ENCODE results near the gene ARSI. TPM values are rescaled to one million over a fixed set of nuclear protein-coding genes. Genes with fewer than 3 reads are reported as not detected.

ARSI gene
- total RNA-seq, 1 experiment from 2014 or later, result 5.9 TPM

DNA sequence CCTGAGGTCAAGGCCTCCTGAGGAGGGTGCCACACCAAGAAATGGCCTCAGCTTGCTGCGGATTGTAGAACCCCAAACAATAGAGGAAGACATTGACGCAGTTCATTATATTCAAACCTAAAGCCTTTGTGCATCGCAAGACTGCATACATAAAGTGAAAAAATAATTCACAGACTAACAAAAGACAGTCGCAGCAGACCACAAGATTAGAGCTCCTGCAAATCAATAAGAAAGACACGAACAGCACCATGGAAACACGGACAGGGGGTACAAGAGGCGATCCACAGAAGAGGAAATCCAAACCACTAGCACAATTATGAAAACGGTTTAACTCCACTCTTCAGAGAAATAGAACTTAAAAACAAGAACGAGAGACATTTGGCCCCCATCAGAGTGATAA is 44.7 kb upstream of the ARSI start:
- H3K36me3 Mint-ChIP-seq, result no peaks in the 10 kb centered on the region
- ChIA-PET CTCF (interaction anchor here (0.6 to 1.6 kb wide), 3 partner anchors 45 to 80 kb away, joined by 3 to 7 read pairs (median 4); partner anchors contain the start of gene ARSI), POLR2A (no interaction called here)
- no peak overlapping the region for H3K4me3 Mint-ChIP-seq
- DNase-seq (ENCODE audit: low spot score) (no peak), ATAC-seq (no peak)
- no peaks in the 10 kb centered on the region for H3K9me3 Mint-ChIP-seq
- no peak for TF ChIP-seq ZNF671 (CRISPR knock-in tag; IDR thresholded peaks at IDR 0.05)
- TF ChIP-seq RELA (CRISPR knock-in tag; IDR thresholded peaks at IDR 0.05; ENCODE audit: borderline replicate concordance), result no peak
- no peak for TF ChIP-seq GABPB1 (CRISPR knock-in tag; IDR thresholded peaks at IDR 0.05)
- peaks cover 13% of the 10 kb centered on the region for H3K4me1 Mint-ChIP-seq
- no peaks in the 10 kb centered on the region for H3K27me3 Mint-ChIP-seq (ENCODE audit: low read depth)
- no peak overlapping the region for H3K27ac Mint-ChIP-seq

DNA sequence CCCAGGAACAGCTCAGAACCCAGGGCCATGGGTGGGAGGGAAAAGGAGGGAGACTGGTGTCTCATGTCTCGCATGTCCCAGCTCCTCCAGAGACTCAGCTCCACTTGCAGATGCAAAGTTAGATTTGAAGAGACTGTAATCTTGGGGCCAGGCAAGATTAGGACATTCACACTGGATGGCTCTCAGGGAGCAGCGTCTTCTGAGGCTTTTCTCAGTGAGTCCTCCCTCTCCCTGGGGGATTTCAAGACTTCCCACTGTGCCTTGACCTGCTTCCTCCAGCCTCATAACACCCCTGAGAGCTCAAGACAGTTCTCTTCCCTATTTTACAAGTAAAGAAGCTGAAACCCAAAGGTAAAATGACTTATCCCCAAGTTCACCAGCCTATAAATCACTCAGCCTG is 44.3 kb upstream of the ARSI start:
- Mint-ChIP-seq H3K9me3 (no peaks in the 10 kb centered on the region), H3K4me3 (no peak overlapping the region), H3K4me1 (peaks cover 13% of the 10 kb centered on the region), H3K27me3 (ENCODE audit: low read depth) (no peaks in the 10 kb centered on the region), H3K27ac (no peak overlapping the region), H3K36me3 (no peaks in the 10 kb centered on the region)
- DNase-seq (ENCODE audit: low spot score) (no peak), ATAC-seq (no peak)
- POLR2A ChIA-PET, result no interaction called here
- CTCF ChIA-PET, result interaction anchor here (0.6 to 1.6 kb wide), 3 partner anchors 45 to 80 kb away, joined by 3 to 7 read pairs (median 4); partner anchors contain the start of gene ARSI
- TF ChIP-seq, protein P1, sequence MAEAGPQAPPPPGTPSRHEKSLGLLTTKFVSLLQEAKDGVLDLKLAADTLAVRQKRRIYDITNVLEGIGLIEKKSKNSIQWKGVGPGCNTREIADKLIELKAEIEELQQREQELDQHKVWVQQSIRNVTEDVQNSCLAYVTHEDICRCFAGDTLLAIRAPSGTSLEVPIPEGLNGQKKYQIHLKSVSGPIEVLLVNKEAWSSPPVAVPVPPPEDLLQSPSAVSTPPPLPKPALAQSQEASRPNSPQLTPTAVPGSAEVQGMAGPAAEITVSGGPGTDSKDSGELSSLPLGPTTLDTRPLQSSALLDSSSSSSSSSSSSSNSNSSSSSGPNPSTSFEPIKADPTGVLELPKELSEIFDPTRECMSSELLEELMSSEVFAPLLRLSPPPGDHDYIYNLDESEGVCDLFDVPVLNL (CRISPR knock-in tag; IDR thresholded peaks at IDR 0.05; ENCODE audit: borderline replicate concordance, low read depth), result no peak
- TF ChIP-seq ELF4 (CRISPR knock-in tag; IDR thresholded peaks at IDR 0.05; ENCODE audit: low read depth) (no peak), GTF2I (CRISPR knock-in tag; conservative IDR thresholded peaks at IDR 0.05) (no peak), NR3C1 (CRISPR knock-in tag; conservative IDR thresholded peaks at IDR 0.05; ENCODE audit: low read depth) (no peak)
- TF ChIP-seq, protein P2, sequence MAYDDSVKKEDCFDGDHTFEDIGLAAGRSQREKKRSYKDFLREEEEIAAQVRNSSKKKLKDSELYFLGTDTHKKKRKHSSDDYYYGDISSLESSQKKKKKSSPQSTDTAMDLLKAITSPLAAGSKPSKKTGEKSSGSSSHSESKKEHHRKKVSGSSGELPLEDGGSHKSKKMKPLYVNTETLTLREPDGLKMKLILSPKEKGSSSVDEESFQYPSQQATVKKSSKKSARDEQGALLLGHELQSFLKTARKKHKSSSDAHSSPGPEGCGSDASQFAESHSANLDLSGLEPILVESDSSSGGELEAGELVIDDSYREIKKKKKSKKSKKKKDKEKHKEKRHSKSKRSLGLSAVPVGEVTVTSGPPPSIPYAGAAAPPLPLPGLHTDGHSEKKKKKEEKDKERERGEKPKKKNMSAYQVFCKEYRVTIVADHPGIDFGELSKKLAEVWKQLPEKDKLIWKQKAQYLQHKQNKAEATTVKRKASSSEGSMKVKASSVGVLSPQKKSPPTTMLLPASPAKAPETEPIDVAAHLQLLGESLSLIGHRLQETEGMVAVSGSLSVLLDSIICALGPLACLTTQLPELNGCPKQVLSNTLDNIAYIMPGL (CRISPR knock-in tag; IDR thresholded peaks at IDR 0.05), result no peak
- TF ChIP-seq, protein P3, sequence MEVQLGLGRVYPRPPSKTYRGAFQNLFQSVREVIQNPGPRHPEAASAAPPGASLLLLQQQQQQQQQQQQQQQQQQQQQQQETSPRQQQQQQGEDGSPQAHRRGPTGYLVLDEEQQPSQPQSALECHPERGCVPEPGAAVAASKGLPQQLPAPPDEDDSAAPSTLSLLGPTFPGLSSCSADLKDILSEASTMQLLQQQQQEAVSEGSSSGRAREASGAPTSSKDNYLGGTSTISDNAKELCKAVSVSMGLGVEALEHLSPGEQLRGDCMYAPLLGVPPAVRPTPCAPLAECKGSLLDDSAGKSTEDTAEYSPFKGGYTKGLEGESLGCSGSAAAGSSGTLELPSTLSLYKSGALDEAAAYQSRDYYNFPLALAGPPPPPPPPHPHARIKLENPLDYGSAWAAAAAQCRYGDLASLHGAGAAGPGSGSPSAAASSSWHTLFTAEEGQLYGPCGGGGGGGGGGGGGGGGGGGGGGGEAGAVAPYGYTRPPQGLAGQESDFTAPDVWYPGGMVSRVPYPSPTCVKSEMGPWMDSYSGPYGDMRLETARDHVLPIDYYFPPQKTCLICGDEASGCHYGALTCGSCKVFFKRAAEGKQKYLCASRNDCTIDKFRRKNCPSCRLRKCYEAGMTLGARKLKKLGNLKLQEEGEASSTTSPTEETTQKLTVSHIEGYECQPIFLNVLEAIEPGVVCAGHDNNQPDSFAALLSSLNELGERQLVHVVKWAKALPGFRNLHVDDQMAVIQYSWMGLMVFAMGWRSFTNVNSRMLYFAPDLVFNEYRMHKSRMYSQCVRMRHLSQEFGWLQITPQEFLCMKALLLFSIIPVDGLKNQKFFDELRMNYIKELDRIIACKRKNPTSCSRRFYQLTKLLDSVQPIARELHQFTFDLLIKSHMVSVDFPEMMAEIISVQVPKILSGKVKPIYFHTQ (CRISPR knock-in tag; IDR thresholded peaks at IDR 0.05), result no peak

DNA sequence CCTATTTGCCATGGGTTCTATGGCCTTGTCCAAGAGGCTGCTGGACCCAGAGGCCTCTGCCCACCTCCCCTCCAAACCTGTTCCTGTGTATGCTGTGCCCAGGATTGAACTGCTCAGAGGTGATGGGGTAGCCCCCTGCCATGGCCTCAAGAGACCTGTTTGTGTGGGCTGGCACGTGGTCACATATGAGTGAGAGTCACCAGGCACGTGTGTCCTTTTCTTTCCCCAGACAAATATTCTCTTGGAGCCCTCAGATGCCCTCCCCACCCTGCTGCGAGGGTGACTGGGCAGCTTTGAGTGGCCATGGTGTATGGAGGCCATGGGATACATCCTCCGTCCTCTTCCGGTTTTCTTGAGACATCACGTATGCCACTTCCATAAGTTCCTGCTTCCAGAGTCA is 43.9 kb upstream of the ARSI start:
- ChIA-PET POLR2A (no interaction called here), CTCF (interaction anchor here (1.1 to 1.6 kb wide), 2 partner anchors 44 to 73 kb away, joined by 4 to 7 read pairs; partner anchors contain the start of gene ARSI)
- no peaks in the 10 kb centered on the region for H3K27me3 Mint-ChIP-seq (ENCODE audit: low read depth)
- H3K9me3 Mint-ChIP-seq, result no peaks in the 10 kb centered on the region
- H3K4me1 Mint-ChIP-seq, result peaks cover 13% of the 10 kb centered on the region
- no peaks in the 10 kb centered on the region for H3K36me3 Mint-ChIP-seq
- H3K27ac Mint-ChIP-seq, result no peak overlapping the region
- no peak overlapping the region for H3K4me3 Mint-ChIP-seq
- ATAC-seq (no peak), DNase-seq (ENCODE audit: low spot score) (no peak)
- TF ChIP-seq, protein P4, sequence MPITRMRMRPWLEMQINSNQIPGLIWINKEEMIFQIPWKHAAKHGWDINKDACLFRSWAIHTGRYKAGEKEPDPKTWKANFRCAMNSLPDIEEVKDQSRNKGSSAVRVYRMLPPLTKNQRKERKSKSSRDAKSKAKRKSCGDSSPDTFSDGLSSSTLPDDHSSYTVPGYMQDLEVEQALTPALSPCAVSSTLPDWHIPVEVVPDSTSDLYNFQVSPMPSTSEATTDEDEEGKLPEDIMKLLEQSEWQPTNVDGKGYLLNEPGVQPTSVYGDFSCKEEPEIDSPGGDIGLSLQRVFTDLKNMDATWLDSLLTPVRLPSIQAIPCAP (CRISPR knock-in tag; IDR thresholded peaks at IDR 0.05), result no peak
- no peak for TF ChIP-seq ZNF423 (CRISPR knock-in tag; IDR thresholded peaks at IDR 0.05)
- TF ChIP-seq ELF4 (CRISPR knock-in tag; IDR thresholded peaks at IDR 0.05; ENCODE audit: low read depth), result no peak
- TF ChIP-seq JUN (CRISPR knock-in tag; IDR thresholded peaks at IDR 0.05), result no peak
- TF ChIP-seq, protein P5, sequence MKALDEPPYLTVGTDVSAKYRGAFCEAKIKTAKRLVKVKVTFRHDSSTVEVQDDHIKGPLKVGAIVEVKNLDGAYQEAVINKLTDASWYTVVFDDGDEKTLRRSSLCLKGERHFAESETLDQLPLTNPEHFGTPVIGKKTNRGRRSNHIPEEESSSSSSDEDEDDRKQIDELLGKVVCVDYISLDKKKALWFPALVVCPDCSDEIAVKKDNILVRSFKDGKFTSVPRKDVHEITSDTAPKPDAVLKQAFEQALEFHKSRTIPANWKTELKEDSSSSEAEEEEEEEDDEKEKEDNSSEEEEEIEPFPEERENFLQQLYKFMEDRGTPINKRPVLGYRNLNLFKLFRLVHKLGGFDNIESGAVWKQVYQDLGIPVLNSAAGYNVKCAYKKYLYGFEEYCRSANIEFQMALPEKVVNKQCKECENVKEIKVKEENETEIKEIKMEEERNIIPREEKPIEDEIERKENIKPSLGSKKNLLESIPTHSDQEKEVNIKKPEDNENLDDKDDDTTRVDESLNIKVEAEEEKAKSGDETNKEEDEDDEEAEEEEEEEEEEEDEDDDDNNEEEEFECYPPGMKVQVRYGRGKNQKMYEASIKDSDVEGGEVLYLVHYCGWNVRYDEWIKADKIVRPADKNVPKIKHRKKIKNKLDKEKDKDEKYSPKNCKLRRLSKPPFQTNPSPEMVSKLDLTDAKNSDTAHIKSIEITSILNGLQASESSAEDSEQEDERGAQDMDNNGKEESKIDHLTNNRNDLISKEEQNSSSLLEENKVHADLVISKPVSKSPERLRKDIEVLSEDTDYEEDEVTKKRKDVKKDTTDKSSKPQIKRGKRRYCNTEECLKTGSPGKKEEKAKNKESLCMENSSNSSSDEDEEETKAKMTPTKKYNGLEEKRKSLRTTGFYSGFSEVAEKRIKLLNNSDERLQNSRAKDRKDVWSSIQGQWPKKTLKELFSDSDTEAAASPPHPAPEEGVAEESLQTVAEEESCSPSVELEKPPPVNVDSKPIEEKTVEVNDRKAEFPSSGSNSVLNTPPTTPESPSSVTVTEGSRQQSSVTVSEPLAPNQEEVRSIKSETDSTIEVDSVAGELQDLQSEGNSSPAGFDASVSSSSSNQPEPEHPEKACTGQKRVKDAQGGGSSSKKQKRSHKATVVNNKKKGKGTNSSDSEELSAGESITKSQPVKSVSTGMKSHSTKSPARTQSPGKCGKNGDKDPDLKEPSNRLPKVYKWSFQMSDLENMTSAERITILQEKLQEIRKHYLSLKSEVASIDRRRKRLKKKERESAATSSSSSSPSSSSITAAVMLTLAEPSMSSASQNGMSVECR (CRISPR knock-in tag; IDR thresholded peaks at IDR 0.05; ENCODE audit: borderline replicate concordance), result no peak
- no peak for TF ChIP-seq JAZF1 (CRISPR knock-in tag; IDR thresholded peaks at IDR 0.05)
- no peak for TF ChIP-seq MYBL2 (CRISPR knock-in tag; IDR thresholded peaks at IDR 0.05)
- TF ChIP-seq, protein P6, sequence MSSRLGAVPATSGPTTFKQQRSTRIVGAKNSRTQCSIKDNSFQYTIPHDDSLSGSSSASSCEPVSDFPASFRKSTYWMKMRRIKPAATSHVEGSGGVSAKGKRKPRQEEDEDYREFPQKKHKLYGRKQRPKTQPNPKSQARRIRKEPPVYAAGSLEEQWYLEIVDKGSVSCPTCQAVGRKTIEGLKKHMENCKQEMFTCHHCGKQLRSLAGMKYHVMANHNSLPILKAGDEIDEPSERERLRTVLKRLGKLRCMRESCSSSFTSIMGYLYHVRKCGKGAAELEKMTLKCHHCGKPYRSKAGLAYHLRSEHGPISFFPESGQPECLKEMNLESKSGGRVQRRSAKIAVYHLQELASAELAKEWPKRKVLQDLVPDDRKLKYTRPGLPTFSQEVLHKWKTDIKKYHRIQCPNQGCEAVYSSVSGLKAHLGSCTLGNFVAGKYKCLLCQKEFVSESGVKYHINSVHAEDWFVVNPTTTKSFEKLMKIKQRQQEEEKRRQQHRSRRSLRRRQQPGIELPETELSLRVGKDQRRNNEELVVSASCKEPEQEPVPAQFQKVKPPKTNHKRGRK (CRISPR knock-in tag; IDR thresholded peaks at IDR 0.05; ENCODE audit: borderline replicate concordance), result no peak
- TF ChIP-seq HMGA2 (CRISPR knock-in tag; IDR thresholded peaks at IDR 0.05), result no peak
- TF ChIP-seq NFE2L1 (CRISPR knock-in tag; IDR thresholded peaks at IDR 0.05), result no peak
- TF ChIP-seq, protein P7, sequence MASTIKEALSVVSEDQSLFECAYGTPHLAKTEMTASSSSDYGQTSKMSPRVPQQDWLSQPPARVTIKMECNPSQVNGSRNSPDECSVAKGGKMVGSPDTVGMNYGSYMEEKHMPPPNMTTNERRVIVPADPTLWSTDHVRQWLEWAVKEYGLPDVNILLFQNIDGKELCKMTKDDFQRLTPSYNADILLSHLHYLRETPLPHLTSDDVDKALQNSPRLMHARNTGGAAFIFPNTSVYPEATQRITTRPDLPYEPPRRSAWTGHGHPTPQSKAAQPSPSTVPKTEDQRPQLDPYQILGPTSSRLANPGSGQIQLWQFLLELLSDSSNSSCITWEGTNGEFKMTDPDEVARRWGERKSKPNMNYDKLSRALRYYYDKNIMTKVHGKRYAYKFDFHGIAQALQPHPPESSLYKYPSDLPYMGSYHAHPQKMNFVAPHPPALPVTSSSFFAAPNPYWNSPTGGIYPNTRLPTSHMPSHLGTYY (CRISPR knock-in tag; IDR thresholded peaks at IDR 0.05), result no peak
